Coronary artery (tissue), 2 donors: ENCODE data around the gene SEPTIN8.

Experiments used
- DNase-seq: peaks from one replicate; pipeline ENCODE4 v3.0.0-alpha.2; 2017; ENCODE audit warnings: low spot score
- H3K27ac ChIP-seq, 2 donors: fragments of 200-600 bp; sonication (generic); one replicate each; pipeline ENCODE4 v1.5.1; 2016 to 2019
- H3K4me3 ChIP-seq: fragments of 200-600 bp; sonication (generic); 2 replicates; pipeline ENCODE4 v1.5.1; 2016; ENCODE audit warnings: mild to moderate bottlenecking, moderate library complexity
- CTCF ChIP-seq: fragments of 200-600 bp; sonication (generic); IDR thresholded peaks from one replicate; pipeline ENCODE4 v1.5.1; 2019; ENCODE audit warnings: antibody characterized with exemption

SEPTIN8 gene

GRCh38 chr5:132729896-132730295 lies 47.1 kb downstream of the SEPTIN8 start:
- no peak for TF ChIP-seq CTCF
- DNase-seq = no peak
- Histone ChIP-seq H3K4me3 (no peak overlapping the region), H3K27ac (no peak overlapping the region)

- DNase-seq = no peak
- no peak for TF ChIP-seq CTCF
- no peak overlapping the region for H3K27ac ChIP-seq
- no peak overlapping the region for H3K4me3 ChIP-seq
These were observed 51.3 kb downstream of the SEPTIN8 start for GRCh38 chr5:132725745-132726144.

GRCh38 chr5:132718544-132719312 lies 58.3 kb downstream of the SEPTIN8 start:
- no peak for TF ChIP-seq CTCF
- no peak overlapping the region for H3K4me3 ChIP-seq
- no peak for DNase-seq
- no peak overlapping the region for H3K27ac ChIP-seq

- H3K4me3 ChIP-seq = no peak overlapping the region
- H3K27ac ChIP-seq = no peak overlapping the region
- no peak for DNase-seq
- TF ChIP-seq CTCF = peak; percentile 17
These were observed 62.4 kb downstream of the SEPTIN8 start for GRCh38 chr5:132714456-132715307.

- no peak overlapping the region for H3K27ac ChIP-seq
- no peak overlapping the region for H3K4me3 ChIP-seq
- no peak for TF ChIP-seq CTCF
- no peak for DNase-seq
These were observed 68.4 kb downstream of the SEPTIN8 start for GRCh38 chr5:132708645-132709044.

GRCh38 chr5:132704875-132705274 lies 72.2 kb downstream of the SEPTIN8 start:
- TF ChIP-seq CTCF = no peak
- DNase-seq = no peak
- no peak overlapping the region for H3K4me3 ChIP-seq
- H3K27ac ChIP-seq = no peak overlapping the region
